H9 (cell line): Measurements from ENCODE around the gene KRTAP19-7. TPM values are rescaled to one million over a fixed set of nuclear protein-coding genes. Genes with fewer than 3 reads are reported as not detected.

Experiments used
- DNase-seq: peaks from one replicate; pipeline ENCODE4 v3.0.0-alpha.2; 2017
- H2AFZ ChIP-seq: one replicate; pipeline ENCODE4 v1.6.1; 2013; ENCODE audit warnings: mild to moderate bottlenecking, low read length, control low read depth, moderate library complexity
- H2AK5ac ChIP-seq: 2 replicates; pipeline ENCODE4 v1.6.1; 2013; ENCODE audit warnings: low read length, control low read depth, mixed read lengths; ENCODE audit not compliant: insufficient read length
- H2BK120ac ChIP-seq: one replicate; pipeline ENCODE4 v1.6.1; 2013; ENCODE audit warnings: low read depth, mild to moderate bottlenecking, low read length, control low read depth, inconsistent platforms; ENCODE audit not compliant: poor library complexity, severe bottlenecking
- H2BK12ac ChIP-seq: 2 replicates; pipeline ENCODE4 v1.6.1; 2013; ENCODE audit warnings: low read length, control low read depth, mixed read lengths, low read depth; ENCODE audit not compliant: insufficient read length
- H2BK15ac ChIP-seq: 2 replicates; pipeline ENCODE4 v1.6.1; 2013; ENCODE audit warnings: low read depth, low read length, control low read depth
- H2BK20ac ChIP-seq: one replicate; pipeline ENCODE4 v1.6.1; 2013; ENCODE audit warnings: low read depth, mild to moderate bottlenecking, low read length, control low read depth, inconsistent platforms; ENCODE audit not compliant: poor library complexity, severe bottlenecking
- H2BK5ac ChIP-seq: 2 replicates; pipeline ENCODE4 v1.6.1; 2013; ENCODE audit warnings: low read length, control low read depth, mixed read lengths; ENCODE audit not compliant: insufficient read length
- H3K14ac ChIP-seq: 2 replicates; pipeline ENCODE4 v1.6.1; 2013; ENCODE audit warnings: low read length, control low read depth; ENCODE audit not compliant: insufficient read depth
- H3K18ac ChIP-seq: 2 replicates; pipeline ENCODE4 v1.6.1; 2013; ENCODE audit warnings: low read depth, mild to moderate bottlenecking, mixed read lengths, low read length, control low read depth; ENCODE audit not compliant: insufficient read length
- H3K23ac ChIP-seq: 2 replicates; pipeline ENCODE4 v1.6.1; 2013; ENCODE audit warnings: low read length, control low read depth, mixed read lengths, low read depth; ENCODE audit not compliant: insufficient read length
- H3K23me2 ChIP-seq: 2 replicates; pipeline ENCODE4 v1.6.1; 2013; ENCODE audit warnings: low read depth, mild to moderate bottlenecking, mixed read lengths, low read length, control low read depth; ENCODE audit not compliant: insufficient read length, poor library complexity, severe bottlenecking
- H3K27ac ChIP-seq: 2 replicates; pipeline ENCODE4 v1.5.1; 2013; ENCODE audit warnings: low read length, control low read depth, mixed read lengths, low read depth; ENCODE audit not compliant: insufficient read length
- H3K27me3 ChIP-seq: 2 replicates; pipeline ENCODE4 v1.6.1; 2013; ENCODE audit warnings: low read length, control low read depth, inconsistent platforms; ENCODE audit not compliant: insufficient read depth
- H3K4ac ChIP-seq: 2 replicates; pipeline ENCODE4 v1.6.1; 2013; ENCODE audit warnings: low read depth, mild to moderate bottlenecking, control low read depth, inconsistent platforms, low read length, moderate library complexity
- H3K4me1 ChIP-seq: 2 replicates; pipeline ENCODE4 v1.6.1; 2013; ENCODE audit warnings: low read length, control low read depth, inconsistent platforms; ENCODE audit not compliant: insufficient read depth
- H3K4me2 ChIP-seq: 2 replicates; pipeline ENCODE4 v1.6.1; 2013; ENCODE audit warnings: low read length, control low read depth, mixed read lengths; ENCODE audit not compliant: insufficient read length, insufficient read depth
- H3K56ac ChIP-seq: 2 replicates; pipeline ENCODE4 v1.6.1; 2013; ENCODE audit warnings: low read depth, mild to moderate bottlenecking, mixed read lengths, low read length, control low read depth; ENCODE audit not compliant: insufficient read length
- H3K79me1 ChIP-seq: 2 replicates; pipeline ENCODE4 v1.6.1; 2013; ENCODE audit warnings: low read depth, mild to moderate bottlenecking, moderate library complexity, low read length, control low read depth, inconsistent platforms; ENCODE audit not compliant: insufficient read depth, poor library complexity, severe bottlenecking
- H3K79me2 ChIP-seq: 2 replicates; pipeline ENCODE4 v1.6.1; 2013; ENCODE audit warnings: low read length, control low read depth, inconsistent platforms; ENCODE audit not compliant: insufficient read depth
- H3K9ac ChIP-seq: 2 replicates; pipeline ENCODE4 v1.6.1; 2013; ENCODE audit warnings: low read length, control low read depth, mixed read lengths; ENCODE audit not compliant: insufficient read length; ENCODE audit errors: extremely low read depth
- H3K9me3 ChIP-seq: one replicate; pipeline ENCODE4 v1.6.1; 2013; ENCODE audit warnings: low read depth, low read length, inconsistent platforms; ENCODE audit not compliant: control insufficient read depth
- H3T11ph ChIP-seq: one replicate; pipeline ENCODE4 v1.6.1; 2013; ENCODE audit warnings: mild to moderate bottlenecking, low read length, control low read depth, inconsistent platforms
- H4K20me1 ChIP-seq: one replicate; pipeline ENCODE4 v1.6.1; 2013; ENCODE audit not compliant: control insufficient read depth, insufficient read length, insufficient read depth
- H4K5ac ChIP-seq: 2 replicates; pipeline ENCODE4 v1.6.1; 2013; ENCODE audit warnings: low read depth, mild to moderate bottlenecking, mixed read lengths, low read length, control low read depth; ENCODE audit not compliant: insufficient read length
- H4K8ac ChIP-seq: replicated peaks from 2 replicates; pipeline ENCODE4 v1.6.1; 2013; ENCODE audit warnings: low read length, control low read depth, mixed read lengths, low read depth; ENCODE audit not compliant: insufficient read length
- H4K91ac ChIP-seq: 2 replicates; pipeline ENCODE4 v1.6.1; 2013; ENCODE audit warnings: low read depth, mild to moderate bottlenecking, moderate library complexity, mixed read lengths, low read length, control low read depth; ENCODE audit not compliant: insufficient read length
- H3K27ac Mint-ChIP-seq, 3 experiments: 2 replicates in 2 of 3; 3 replicates in 1 of 3; pipeline ENCODE4 v1.8.0; 2020 to 2021; ENCODE audit warnings: mixed read lengths in 3 of 3, mild to moderate bottlenecking in 1 of 3, moderate library complexity in 1 of 3
- H3K27me3 Mint-ChIP-seq: 2 replicates; pipeline ENCODE4 v1.8.0; 2021; ENCODE audit warnings: low read depth, mild to moderate bottlenecking, moderate library complexity, mixed read lengths
- H3K36me3 Mint-ChIP-seq, 3 experiments: 2 replicates in 2 of 3; 3 replicates in 1 of 3; pipeline ENCODE4 v1.8.0; 2020 to 2021; ENCODE audit warnings: low read depth in 3 of 3, mixed read lengths in 3 of 3; ENCODE audit not compliant: insufficient read depth in 1 of 3
- H3K4me1 Mint-ChIP-seq, 2 experiments: 2 replicates each; pipeline ENCODE4 v1.8.0; 2020; ENCODE audit warnings: mixed read lengths in 2 of 2
- H3K4me3 Mint-ChIP-seq, 2 experiments: 2 replicates in 1 of 2; 3 replicates in 1 of 2; pipeline ENCODE4 v1.8.0; 2020 to 2021; ENCODE audit warnings: mild to moderate bottlenecking in 2 of 2, mixed read lengths in 2 of 2, moderate library complexity in 1 of 2
- H3K9me3 Mint-ChIP-seq, 2 experiments: 2 replicates in 1 of 2; 3 replicates in 1 of 2; pipeline ENCODE4 v1.8.0; 2020; ENCODE audit warnings: mild to moderate bottlenecking in 2 of 2, mixed read lengths in 2 of 2, moderate library complexity in 1 of 2
- WGBS: extraction: QIAGEN DNeasy Blood & Tissue Kit; methylation state at CpG from one replicate; pipeline ENCODE4 v1.1.7; 2013; ENCODE audit warnings: missing lambda C conversion rate, low lambda C conversion rate, mixed read lengths; ENCODE audit not compliant: insufficient read length; ENCODE audit errors: extremely low coverage; 5-methylcytosine and 5-hydroxymethylcytosine counted together
- total RNA-seq: library from RNA; stranded (reverse); gene quantifications from 2 replicates; pipeline ENCODE4 v1.2.1, GENCODE V29; 2021
- TF ChIP-seq, protein P1 (sequence below): fragments of 200-600 bp; sonication (generic); conservative IDR thresholded peaks from 3 replicates; pipeline ENCODE4 v1.8.0; 2021; ENCODE audit warnings: antibody characterized with exemption, mild to moderate bottlenecking

Gene KRTAP19-7
- total RNA-seq, 1 experiment from 2014 or later, result not detected

DNA sequence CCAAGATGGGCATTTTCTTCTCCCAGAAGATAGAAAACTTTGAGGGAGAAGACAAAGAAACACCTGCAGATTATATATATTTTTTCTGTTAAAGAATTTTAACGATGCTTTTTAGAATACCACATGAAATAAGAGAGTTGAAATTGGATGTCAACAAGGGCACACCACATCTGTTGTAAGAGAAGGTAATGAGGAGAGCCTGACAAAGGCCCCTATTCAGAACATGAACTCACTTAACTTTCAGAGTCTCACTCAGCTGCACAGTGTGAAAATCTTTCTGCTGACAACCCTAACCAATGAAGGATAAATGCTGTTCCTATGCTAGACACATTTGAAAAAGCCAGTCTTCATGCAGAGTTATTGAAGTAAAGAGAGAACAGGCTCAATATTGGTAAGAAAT, 21.8 kb upstream of the KRTAP19-7 start:
- Histone ChIP-seq H3T11ph (no peak overlapping the region), H2BK12ac (no peak overlapping the region), H3K27me3 (no peaks in the 10 kb centered on the region), H3K23me2 (no peaks in the 10 kb centered on the region), H2AFZ (no peak overlapping the region), H3K4me2 (no peak overlapping the region), H4K5ac (no peak overlapping the region), H3K23ac (no peak overlapping the region), H3K4me1 (no peaks in the 10 kb centered on the region), H3K14ac (no peak overlapping the region), H3K4ac (no peak overlapping the region), H4K8ac (no peak overlapping the region), H3K79me1 (no peaks in the 10 kb centered on the region), H3K9ac (no peak overlapping the region), H3K56ac (no peak overlapping the region), H3K27ac (no peak overlapping the region), H2BK5ac (no peak overlapping the region), H4K20me1 (no peaks in the 10 kb centered on the region), H3K18ac (no peak overlapping the region), H2AK5ac (no peak overlapping the region), H4K91ac (no peak overlapping the region), H2BK15ac (no peak overlapping the region), H2BK120ac (no peak overlapping the region), H3K79me2 (no peaks in the 10 kb centered on the region), H2BK20ac (no peak overlapping the region), H3K9me3 (no peaks in the 10 kb centered on the region)
- Mint-ChIP-seq H3K4me3 (no peak overlapping the region), H3K36me3 (peaks cover 0 to 13% (median 0%) of the 10 kb centered on the region in 3 experiments; a peak in 1 of 7 replicates), H3K4me1 (no peaks in the 10 kb centered on the region), H3K9me3 (peaks cover 0 to 3% of the 10 kb centered on the region in 2 experiments; a peak in 1 of 5 replicates), H3K27me3 (no peaks in the 10 kb centered on the region), H3K27ac (no peak overlapping the region)
- TF ChIP-seq, protein P1, sequence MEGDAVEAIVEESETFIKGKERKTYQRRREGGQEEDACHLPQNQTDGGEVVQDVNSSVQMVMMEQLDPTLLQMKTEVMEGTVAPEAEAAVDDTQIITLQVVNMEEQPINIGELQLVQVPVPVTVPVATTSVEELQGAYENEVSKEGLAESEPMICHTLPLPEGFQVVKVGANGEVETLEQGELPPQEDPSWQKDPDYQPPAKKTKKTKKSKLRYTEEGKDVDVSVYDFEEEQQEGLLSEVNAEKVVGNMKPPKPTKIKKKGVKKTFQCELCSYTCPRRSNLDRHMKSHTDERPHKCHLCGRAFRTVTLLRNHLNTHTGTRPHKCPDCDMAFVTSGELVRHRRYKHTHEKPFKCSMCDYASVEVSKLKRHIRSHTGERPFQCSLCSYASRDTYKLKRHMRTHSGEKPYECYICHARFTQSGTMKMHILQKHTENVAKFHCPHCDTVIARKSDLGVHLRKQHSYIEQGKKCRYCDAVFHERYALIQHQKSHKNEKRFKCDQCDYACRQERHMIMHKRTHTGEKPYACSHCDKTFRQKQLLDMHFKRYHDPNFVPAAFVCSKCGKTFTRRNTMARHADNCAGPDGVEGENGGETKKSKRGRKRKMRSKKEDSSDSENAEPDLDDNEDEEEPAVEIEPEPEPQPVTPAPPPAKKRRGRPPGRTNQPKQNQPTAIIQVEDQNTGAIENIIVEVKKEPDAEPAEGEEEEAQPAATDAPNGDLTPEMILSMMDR, result no peak
- DNase-seq, result no peak
- whole genome bisulfite sequencing, result no CpG with 5 or more reads among the region's 1 CpG
